NT2/D1 (cell line): ENCODE data around the gene UNC93A.
"Not testable (repeated sequence)": the region's sequence is repeated elsewhere in the genome, so short reads cannot be mapped to it uniquely, and the experiment has no call there.

Source experiments
- DNase-seq: peaks from one replicate; pipeline ENCODE4 v3.0.0-alpha.2; 2011; ENCODE audit warnings: low read depth, low spot score
- H3K27me3 ChIP-seq: 2 replicates; pipeline ENCODE4 v1.6.0; 2011; ENCODE audit warnings: mild to moderate bottlenecking; ENCODE audit not compliant: insufficient read length, insufficient read depth
- H3K36me3 ChIP-seq: 2 replicates; pipeline ENCODE4 v1.6.1; 2011; ENCODE audit warnings: mild to moderate bottlenecking, low read length, mixed read lengths; ENCODE audit not compliant: insufficient read depth, insufficient read length
- H3K4me1 ChIP-seq: 2 replicates; pipeline ENCODE4 v1.5.1; 2011; ENCODE audit not compliant: insufficient read depth, insufficient read length
- H3K4me3 ChIP-seq: 2 replicates; pipeline ENCODE4 v1.5.1; 2011; ENCODE audit warnings: low read depth; ENCODE audit not compliant: insufficient read length
- H3K9ac ChIP-seq: 2 replicates; pipeline ENCODE4 v1.6.0; 2011; ENCODE audit warnings: low read depth; ENCODE audit not compliant: insufficient read length
- H3K9me3 ChIP-seq: 2 replicates; pipeline ENCODE4 v1.5.1; 2011; ENCODE audit warnings: mild to moderate bottlenecking, low read length; ENCODE audit not compliant: insufficient read depth
- SUZ12 ChIP-seq: IDR thresholded peaks from 2 replicates; pipeline ENCODE4 v1.6.1; 2011; ENCODE audit not compliant: insufficient read length, insufficient read depth; ENCODE audit errors: extremely low read depth
- YY1 ChIP-seq: IDR thresholded peaks from 2 replicates; pipeline ENCODE4 v1.6.1; 2011; ENCODE audit not compliant: insufficient read length, insufficient read depth
- ZNF274 ChIP-seq: IDR thresholded peaks from 2 replicates; pipeline ENCODE4 v1.6.1; 2011; ENCODE audit warnings: mild to moderate bottlenecking, low read depth, low read length

UNC93A gene

DNA sequence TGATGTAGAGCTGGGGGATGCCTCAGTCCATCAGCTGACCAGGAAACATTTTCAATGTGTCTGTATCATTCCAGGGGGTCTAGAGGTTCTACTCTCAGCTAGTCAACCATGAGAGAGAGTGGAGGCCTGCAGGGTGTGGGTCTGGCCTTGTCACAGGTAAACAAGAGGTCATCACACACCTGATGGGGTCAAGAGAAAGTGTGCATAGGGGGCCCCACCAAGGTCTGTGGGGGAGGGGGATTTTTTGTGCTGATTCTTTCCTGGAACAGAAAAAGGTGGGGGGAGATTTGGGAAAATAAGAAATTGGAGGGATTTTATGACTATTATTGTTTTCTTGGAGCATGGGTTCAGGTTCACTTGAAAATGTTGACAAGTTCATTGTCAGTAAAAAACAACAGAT lies 8.9 kb upstream of the UNC93A start:
- no peak for DNase-seq
- H3K9me3 ChIP-seq: no peaks in the 10 kb centered on the region
- H3K36me3 ChIP-seq: no peaks in the 10 kb centered on the region
- H3K27me3 ChIP-seq: no peaks in the 10 kb centered on the region
- H3K9ac ChIP-seq: no peak overlapping the region
- TF ChIP-seq YY1 (no peak), ZNF274 (no peak), SUZ12 (no peak)
- H3K4me3 ChIP-seq: no peak overlapping the region
- peaks cover 3% of the 10 kb centered on the region for H3K4me1 ChIP-seq

DNA sequence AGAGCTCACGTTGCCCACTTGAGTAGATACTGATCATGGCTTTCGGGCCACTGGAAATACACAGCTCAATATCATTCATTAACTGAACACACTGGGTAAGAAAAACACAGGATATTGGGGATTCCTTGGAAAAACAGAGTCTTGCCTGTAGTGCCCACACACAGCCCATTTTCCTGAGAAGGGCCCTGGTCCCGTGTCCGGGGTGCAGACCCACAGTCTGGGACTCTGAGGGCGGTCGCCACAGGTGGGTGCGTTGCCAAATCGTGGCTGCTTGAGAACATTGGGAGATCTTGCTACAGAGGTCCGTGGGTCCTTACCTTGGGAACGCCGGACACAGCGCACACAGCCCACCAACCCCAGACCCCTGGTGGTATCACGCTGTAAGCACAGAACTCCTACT lies 6.5 kb upstream of the UNC93A start:
- not testable (repeated sequence) for H3K9me3 ChIP-seq, H3K9ac ChIP-seq, H3K4me3 ChIP-seq, H3K36me3 ChIP-seq, H3K27me3 ChIP-seq, H3K4me1 ChIP-seq, DNase-seq

DNA sequence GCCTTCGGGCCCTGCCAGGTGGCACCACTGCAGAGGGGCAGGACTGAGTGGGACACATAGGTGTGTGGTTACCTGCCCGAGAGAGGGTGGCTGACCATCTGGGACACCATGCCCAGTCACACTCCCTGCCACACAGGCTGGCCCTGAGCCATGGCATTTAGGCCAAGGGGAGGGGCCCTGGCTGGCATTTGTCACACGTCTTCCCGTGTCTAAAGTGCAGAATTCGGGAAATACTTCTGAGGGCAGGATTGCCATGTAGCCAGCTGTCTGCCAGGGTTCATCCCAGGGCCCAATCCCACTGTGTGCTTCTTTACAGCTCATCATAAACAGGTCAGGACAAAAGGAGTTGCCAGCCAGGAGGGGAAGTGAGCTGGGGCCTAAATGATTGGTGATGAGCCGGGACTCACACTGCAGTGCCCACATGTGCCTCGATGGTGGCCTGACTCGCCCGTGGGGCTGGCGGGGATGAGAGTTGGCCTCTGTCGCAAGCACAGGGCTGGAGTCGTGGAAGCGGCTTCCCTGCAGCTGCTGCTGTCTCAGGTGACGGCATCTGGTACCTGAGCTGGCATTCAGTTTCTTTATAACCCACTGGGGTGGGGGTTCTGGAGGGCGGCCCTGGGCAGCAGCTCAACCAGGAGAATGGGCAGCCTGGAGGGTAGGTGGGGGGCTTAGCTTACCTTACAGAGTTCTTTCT lies 5.9 kb upstream of the UNC93A start:
- no peak overlapping the region for H3K9ac ChIP-seq
- H3K4me3 ChIP-seq: no peak overlapping the region
- TF ChIP-seq YY1: no peak
- no peak for TF ChIP-seq SUZ12
- no peak for TF ChIP-seq ZNF274
- no peaks in the 10 kb centered on the region for H3K9me3 ChIP-seq
- no peaks in the 10 kb centered on the region for H3K36me3 ChIP-seq
- DNase-seq: no peak
- H3K27me3 ChIP-seq: no peaks in the 10 kb centered on the region
- no peaks in the 10 kb centered on the region for H3K4me1 ChIP-seq

DNA sequence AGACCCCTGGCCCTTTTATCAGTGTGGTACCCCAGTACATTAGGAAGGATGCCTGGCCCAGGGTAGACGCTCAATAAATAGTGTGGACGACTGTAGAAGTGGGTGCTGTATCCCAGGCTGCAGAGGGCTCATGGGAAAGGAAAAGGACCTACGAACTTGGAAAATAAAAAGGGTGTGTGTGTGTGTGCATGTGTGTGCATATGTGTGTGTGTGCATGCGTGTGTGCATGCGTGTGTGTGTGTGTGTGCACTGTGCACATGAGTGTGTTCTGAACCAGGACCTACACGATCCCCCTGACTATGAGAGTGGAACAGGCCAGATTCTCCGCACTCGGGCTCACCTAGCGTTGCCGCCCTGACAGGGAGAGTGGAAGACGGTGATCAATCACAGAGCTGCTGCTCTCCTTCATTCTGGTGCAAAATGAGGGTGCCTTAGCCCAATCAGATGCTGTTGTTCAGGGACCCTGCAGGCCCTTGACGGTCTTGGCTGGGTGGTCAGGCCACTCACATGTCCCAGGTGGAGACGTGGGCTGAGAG lies 3.5 kb upstream of the UNC93A start:
- no peak for DNase-seq
- Histone ChIP-seq H3K9ac (no peak overlapping the region), H3K9me3 (no peaks in the 10 kb centered on the region), H3K27me3 (no peaks in the 10 kb centered on the region), H3K4me1 (peaks cover 2% of the 10 kb centered on the region), H3K4me3 (no peak overlapping the region), H3K36me3 (no peaks in the 10 kb centered on the region)
- TF ChIP-seq ZNF274 (no peak), SUZ12 (no peak), YY1 (no peak)

DNA sequence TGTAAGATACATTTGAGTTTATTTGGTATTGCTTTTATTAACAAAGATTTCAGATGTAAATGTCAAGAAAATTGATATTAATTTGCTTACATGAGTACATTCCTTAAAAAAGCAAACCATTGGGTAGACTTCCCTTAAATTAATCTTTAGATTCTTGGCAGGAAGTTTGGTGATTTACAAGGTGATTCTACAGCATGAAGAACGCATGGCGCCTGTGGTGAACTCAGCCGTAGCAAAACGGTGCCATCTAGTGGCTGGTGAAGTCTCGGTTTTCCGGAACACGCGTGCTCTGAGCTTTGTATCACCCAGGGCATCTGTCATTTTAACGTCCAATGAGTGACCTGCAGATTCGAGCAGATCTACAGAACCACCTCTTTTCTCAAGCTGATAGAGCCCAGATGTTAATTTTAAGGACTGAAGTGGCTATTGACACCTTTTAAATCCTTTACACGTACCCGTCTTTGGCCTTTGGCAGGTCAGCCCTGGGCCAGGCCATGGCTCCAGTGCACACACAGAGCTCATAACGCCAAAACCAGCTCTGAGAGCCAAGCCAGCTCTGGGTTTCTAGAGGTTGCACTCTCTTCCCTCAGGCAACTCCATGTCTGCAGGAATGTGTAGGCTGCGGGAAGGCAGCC lies 2.4 kb upstream of the UNC93A start:
- H3K4me1 ChIP-seq, DNase-seq, H3K36me3 ChIP-seq, H3K9ac ChIP-seq, H3K27me3 ChIP-seq, H3K9me3 ChIP-seq, H3K4me3 ChIP-seq: not testable (repeated sequence)

DNA sequence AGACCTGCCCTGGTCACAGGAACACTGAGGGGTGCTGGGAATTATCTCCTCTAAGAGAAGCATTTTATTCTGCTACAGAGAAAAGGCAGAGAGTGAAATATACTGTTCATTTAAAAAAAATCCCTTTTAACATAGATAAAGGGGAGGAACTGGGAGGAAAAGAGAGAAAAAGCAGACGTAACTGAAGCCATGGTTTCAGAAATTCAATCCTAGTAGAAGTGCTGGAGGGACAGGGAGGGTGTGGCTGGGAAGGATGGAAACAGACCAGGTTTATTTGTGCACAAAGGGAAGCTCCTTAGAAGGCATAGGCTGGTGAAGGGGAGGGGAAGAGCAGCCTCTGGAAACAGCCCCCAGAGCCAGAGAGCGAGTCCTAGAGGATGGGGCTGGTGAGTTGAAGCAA lies 1.8 kb upstream of the UNC93A start:
- H3K27me3 ChIP-seq, DNase-seq, H3K9ac ChIP-seq, H3K4me1 ChIP-seq, H3K36me3 ChIP-seq, H3K4me3 ChIP-seq, H3K9me3 ChIP-seq: not testable (repeated sequence)

DNA sequence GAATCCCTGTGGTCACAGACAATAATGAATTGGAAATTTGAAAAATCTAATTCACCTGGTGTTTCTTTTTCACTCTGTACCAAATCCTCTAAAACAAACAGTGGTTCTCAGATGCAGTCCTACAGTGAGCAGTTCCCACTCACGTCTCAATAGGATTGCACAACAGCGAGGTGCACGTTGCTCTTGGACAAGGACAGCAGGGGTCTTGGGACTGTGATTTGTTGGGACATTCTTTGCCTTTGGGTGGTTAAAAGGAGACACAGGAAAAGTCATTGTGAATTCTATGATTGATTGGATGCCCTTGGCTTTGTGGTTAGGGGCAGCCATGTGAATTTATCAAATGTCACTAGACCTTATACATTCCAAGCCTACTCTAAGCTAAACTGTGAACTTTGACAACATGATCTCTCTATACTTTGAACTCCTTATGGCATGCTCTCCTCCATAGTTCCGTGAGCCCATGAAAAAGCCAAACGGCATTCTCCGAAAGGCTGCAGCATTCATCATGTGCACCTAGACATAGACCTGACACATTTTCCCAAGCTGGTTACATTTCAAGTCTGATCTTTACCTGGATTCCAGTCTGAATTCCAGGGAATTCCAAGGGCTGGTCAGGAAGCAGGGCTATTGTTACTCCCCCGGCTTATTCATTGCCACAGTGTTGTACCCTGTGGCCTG lies 647 bp downstream of the UNC93A start:
- no peak overlapping the region for H3K9ac ChIP-seq
- H3K27me3 ChIP-seq: no peaks in the 10 kb centered on the region
- no peak for DNase-seq
- no peaks in the 10 kb centered on the region for H3K36me3 ChIP-seq
- H3K4me3 ChIP-seq: no peak overlapping the region
- no peak for TF ChIP-seq ZNF274
- H3K4me1 ChIP-seq: peaks cover 3% of the 10 kb centered on the region
- no peaks in the 10 kb centered on the region for H3K9me3 ChIP-seq
